Glomerular visceral epithelial cell (primary cell): ENCODE data around the gene APOBEC3C.
A peak's percentile ranks its signal among the peaks of the same experiment; 100 is the strongest.
"Not testable (repeated sequence)": the region's sequence is repeated elsewhere in the genome, so short reads cannot be mapped to it uniquely, and the experiment has no call there.

Experiments used
- DNase-seq: peaks from one replicate; pipeline ENCODE4 v3.0.0-alpha.2; 2016; ENCODE audit errors: extremely low spot score

The APOBEC3C gene

GRCh38 chr22:38981992-38982927 lies 31.8 kb upstream of the APOBEC3C start, which contains the start of gene APOBEC3B:
TSS of gene APOBEC3B (plus strand) at chr22:38982347. CDS start at chr22:38982454, 107 bp downstream.
- DNase-seq: peak; percentile 96

GRCh38 chr22:38984224-38984623 lies 29.8 kb upstream of the APOBEC3C start:
- no peak for DNase-seq

GRCh38 chr22:38984784-38985757 lies 29.0 kb upstream of the APOBEC3C start:
- peak; percentile 89 for DNase-seq

- DNase-seq: no peak
Observed at GRCh38 chr22:38986629-38987028, 27.4 kb upstream of the APOBEC3C start.

GRCh38 chr22:38987171-38987895 lies 26.7 kb upstream of the APOBEC3C start:
- no peak for DNase-seq

GRCh38 chr22:38989466-38989865 lies 24.6 kb upstream of the APOBEC3C start:
- DNase-seq: no peak

- not testable (repeated sequence) for DNase-seq
Observed at GRCh38 chr22:38992871-38993371, 21.1 kb upstream of the APOBEC3C start.

GRCh38 chr22:38996105-38996504 lies 18.0 kb upstream of the APOBEC3C start:
- DNase-seq: no peak

- no peak for DNase-seq
Observed at GRCh38 chr22:38997518-38997917, 16.5 kb upstream of the APOBEC3C start.

- peak; percentile 86 for DNase-seq
Observed at GRCh38 chr22:39003165-39003638, 10.9 kb upstream of the APOBEC3C start.

GRCh38 chr22:39007177-39007576 lies 6.9 kb upstream of the APOBEC3C start:
- DNase-seq: no peak

GRCh38 chr22:39008271-39008850 lies 5.7 kb upstream of the APOBEC3C start:
- DNase-seq: not testable (repeated sequence)

GRCh38 chr22:39010946-39011345 lies 3.1 kb upstream of the APOBEC3C start:
- DNase-seq: no peak

GRCh38 chr22:39012533-39013511 lies 1.2 kb upstream of the APOBEC3C start:
- no peak for DNase-seq

- DNase-seq: not testable (repeated sequence)
Observed at GRCh38 chr22:39013561-39013941, 506 bp upstream of the APOBEC3C start.

- not testable (repeated sequence) for DNase-seq
Observed at GRCh38 chr22:39014723-39015121, 665 bp downstream of the APOBEC3C start.

GRCh38 chr22:39016592-39016991 lies 2.5 kb downstream of the APOBEC3C start:
- no peak for DNase-seq

- no peak for DNase-seq
Observed at GRCh38 chr22:39017596-39018365, 3.7 kb downstream of the APOBEC3C start.
